Lung (tissue), 12 donors: ENCODE measurements around the gene PERCC1. TPM values are rescaled to one million over a fixed set of nuclear protein-coding genes. Genes with fewer than 3 reads are reported as not detected.

Source experiments
- ATAC-seq: fragments of 200-7000 bp; cut with Tn5 transposase; one replicate; pipeline ENCODE4 v1.9.1; 2020; ENCODE audit warnings: moderate number of reproducible peaks; ENCODE audit not compliant: insufficient read depth, low FRiP score
- DNase-seq, 3 donors: peaks; one replicate each; pipeline ENCODE4 v3.0.0-alpha.2; 2013 to 2017
- H3K27ac ChIP-seq, 2 donors: one replicate each; pipeline ENCODE4 v1.5.1; 2013; ENCODE audit warnings: mild to moderate bottlenecking in 2 of 2, moderate library complexity in 2 of 2, control low read depth in 1 of 2, inconsistent platforms in 1 of 2, low read depth in 1 of 2, low read length in 1 of 2
- H3K27me3 ChIP-seq, 3 donors: one replicate each; pipeline ENCODE4 v1.5.1; 2013; ENCODE audit warnings: low read length in 2 of 3; ENCODE audit not compliant: control insufficient read depth in 3 of 3, insufficient read depth in 3 of 3
- H3K36me3 ChIP-seq, 4 donors: one replicate each; pipeline ENCODE4 v1.5.1; 2013; ENCODE audit warnings: low read length in 4 of 4, mild to moderate bottlenecking in 1 of 4, moderate library complexity in 1 of 4; ENCODE audit not compliant: control insufficient read depth in 4 of 4, insufficient read depth in 4 of 4
- H3K4me1 ChIP-seq, 5 donors: one replicate each; pipeline ENCODE4 v1.5.1; 2013; ENCODE audit warnings: low read length in 5 of 5, mild to moderate bottlenecking in 2 of 5, moderate library complexity in 1 of 5; ENCODE audit not compliant: control insufficient read depth in 5 of 5, insufficient read depth in 5 of 5
- H3K4me3 ChIP-seq: one replicate; pipeline ENCODE4 v1.5.1; 2013; ENCODE audit warnings: mild to moderate bottlenecking, control low read depth, moderate library complexity
- H3K9ac ChIP-seq, 2 donors: one replicate each; pipeline ENCODE4 v1.5.1; 2013; ENCODE audit warnings: low read length in 2 of 2, control low read depth in 1 of 2; ENCODE audit not compliant: insufficient read depth in 1 of 2
- H3K9me3 ChIP-seq, 4 donors: one replicate each; pipeline ENCODE4 v1.5.1; 2013; ENCODE audit warnings: low read length in 3 of 4, mild to moderate bottlenecking in 1 of 4, moderate library complexity in 1 of 4; ENCODE audit not compliant: control insufficient read depth in 4 of 4, insufficient read depth in 3 of 4
- WGBS, 2 donors: extraction: QIAGEN DNeasy Blood & Tissue Kit; methylation state at CpG; one replicate each; pipeline ENCODE4 v1.1.7; 2013; 5-methylcytosine and 5-hydroxymethylcytosine counted together
- polyA plus RNA-seq, 2 donors: library from polyadenylated mRNA; stranded (reverse); fragments of 200-250 nt; gene quantifications; one replicate each; pipeline ENCODE4 v1.2.1, GENCODE V29; 2013
- total RNA-seq, 2 donors: library from RNA; depleted of rRNA in 1 of 2; stranded (reverse); fragments of >200 nt in 1 of 2; gene quantifications; one replicate each; pipeline ENCODE4 v1.2.1, GENCODE V29; 2014 to 2021
- TF ChIP-seq, protein P1 (sequence below): IDR thresholded peaks from 2 replicates; pipeline ENCODE4 v1.5.1; 2012; ENCODE audit warnings: mild to moderate bottlenecking; ENCODE audit errors: control extremely low read depth, extremely low read depth
- donor health status: control.
- donor health status: control.
- donor health status: Bipolar disorder and iron deficiency.
- donor health status: healthy.
- donor health status: DM: yes; HTN: yes; CAD: no.

Gene PERCC1
- total and polyA plus RNA-seq, 4 donors, result 0.12 to 0.57 (median 0.46) TPM; not detected in 1

DNA sequence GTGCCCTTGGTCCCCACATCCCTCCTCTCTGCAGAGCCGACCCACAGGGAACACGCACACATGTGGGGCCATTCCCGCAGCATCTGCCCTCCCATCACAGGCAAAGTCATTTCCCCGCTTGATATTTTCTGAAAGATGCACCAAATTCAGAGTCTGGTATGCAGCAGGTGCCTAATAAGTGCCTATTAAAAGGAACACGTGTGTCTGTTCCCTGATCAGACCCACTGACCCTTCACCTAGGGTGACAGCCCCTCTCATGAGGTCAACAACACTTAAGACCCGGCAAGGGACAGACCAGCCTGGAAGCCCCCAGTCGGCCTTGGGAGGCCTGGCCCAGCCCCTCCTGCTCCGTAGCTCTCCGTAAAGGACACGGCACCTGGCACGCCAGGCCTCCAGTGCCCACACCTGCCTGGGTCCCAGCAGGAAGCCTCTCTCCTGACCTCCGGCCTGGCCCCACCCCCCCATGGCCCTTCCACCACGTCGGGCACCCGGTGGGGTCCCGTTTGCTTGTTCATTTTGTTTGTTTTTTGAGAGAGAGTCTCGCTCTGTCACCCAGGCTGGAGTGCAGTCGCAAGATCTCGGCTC is 36.4 kb upstream of the PERCC1 start:
- no peak for ATAC-seq
- peaks cover 0 to 44% (median 21%) of the 10 kb centered on the region in 4 donors for H3K36me3 ChIP-seq

DNA sequence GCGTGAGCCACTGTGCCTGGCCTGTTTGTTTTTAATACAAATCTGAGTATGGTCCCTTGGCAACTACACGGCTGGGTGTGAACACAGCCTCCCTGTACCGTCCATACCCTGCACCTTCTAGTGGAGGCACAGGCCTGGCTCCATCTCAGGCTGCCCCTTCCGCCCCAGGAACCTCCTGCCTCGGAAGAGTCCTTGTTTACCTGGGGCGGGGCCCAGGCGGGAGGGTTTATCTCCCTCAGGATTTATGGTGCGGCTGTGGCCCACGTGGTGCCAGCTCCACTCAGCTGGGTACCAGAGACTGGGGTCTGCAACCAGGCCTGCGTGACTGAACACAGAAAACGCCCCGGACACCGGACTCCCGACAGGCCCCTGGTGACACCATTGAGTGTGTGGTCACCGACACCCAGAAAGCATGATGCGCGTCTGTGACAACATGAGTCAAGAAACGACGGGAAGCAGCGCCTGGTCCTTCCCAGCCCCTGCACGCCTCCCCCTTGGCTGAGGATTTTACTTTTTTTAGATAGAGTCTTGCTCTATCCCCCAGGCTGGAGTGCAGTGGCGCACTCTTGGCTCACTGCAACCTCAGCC is 35.3 kb upstream of the PERCC1 start:
- no peak for ATAC-seq
- Histone ChIP-seq H3K4me3 (no peak overlapping the region), H3K9me3 (no peaks in the 10 kb centered on the region), H3K36me3 (peaks cover 0 to 41% (median 21%) of the 10 kb centered on the region in 4 donors), H3K9ac (no peak overlapping the region), H3K27me3 (no peaks in the 10 kb centered on the region), H3K4me1 (no peaks in the 10 kb centered on the region), H3K27ac (no peak overlapping the region)
- TF ChIP-seq, protein P1, sequence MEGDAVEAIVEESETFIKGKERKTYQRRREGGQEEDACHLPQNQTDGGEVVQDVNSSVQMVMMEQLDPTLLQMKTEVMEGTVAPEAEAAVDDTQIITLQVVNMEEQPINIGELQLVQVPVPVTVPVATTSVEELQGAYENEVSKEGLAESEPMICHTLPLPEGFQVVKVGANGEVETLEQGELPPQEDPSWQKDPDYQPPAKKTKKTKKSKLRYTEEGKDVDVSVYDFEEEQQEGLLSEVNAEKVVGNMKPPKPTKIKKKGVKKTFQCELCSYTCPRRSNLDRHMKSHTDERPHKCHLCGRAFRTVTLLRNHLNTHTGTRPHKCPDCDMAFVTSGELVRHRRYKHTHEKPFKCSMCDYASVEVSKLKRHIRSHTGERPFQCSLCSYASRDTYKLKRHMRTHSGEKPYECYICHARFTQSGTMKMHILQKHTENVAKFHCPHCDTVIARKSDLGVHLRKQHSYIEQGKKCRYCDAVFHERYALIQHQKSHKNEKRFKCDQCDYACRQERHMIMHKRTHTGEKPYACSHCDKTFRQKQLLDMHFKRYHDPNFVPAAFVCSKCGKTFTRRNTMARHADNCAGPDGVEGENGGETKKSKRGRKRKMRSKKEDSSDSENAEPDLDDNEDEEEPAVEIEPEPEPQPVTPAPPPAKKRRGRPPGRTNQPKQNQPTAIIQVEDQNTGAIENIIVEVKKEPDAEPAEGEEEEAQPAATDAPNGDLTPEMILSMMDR, result no peak
- DNase-seq, result no peak
- 93 to 94% methylated on average over 22 of the region's 22 CpGs for WGBS, 2 donors

More for the DNA sequence above, 36.4 kb upstream of the PERCC1 start:
- no peak overlapping the region for H3K4me3 ChIP-seq
- H3K4me1 ChIP-seq, result no peaks in the 10 kb centered on the region
- H3K27me3 ChIP-seq, result no peaks in the 10 kb centered on the region
- no peak overlapping the region for H3K27ac ChIP-seq
- TF ChIP-seq, protein P1, result no peak
- no peaks in the 10 kb centered on the region for H3K9me3 ChIP-seq
- 92% methylated on average over 18 to 19 of the region's 19 CpGs for WGBS, 2 donors
- no peak for DNase-seq
- H3K9ac ChIP-seq, result no peak overlapping the region

DNA sequence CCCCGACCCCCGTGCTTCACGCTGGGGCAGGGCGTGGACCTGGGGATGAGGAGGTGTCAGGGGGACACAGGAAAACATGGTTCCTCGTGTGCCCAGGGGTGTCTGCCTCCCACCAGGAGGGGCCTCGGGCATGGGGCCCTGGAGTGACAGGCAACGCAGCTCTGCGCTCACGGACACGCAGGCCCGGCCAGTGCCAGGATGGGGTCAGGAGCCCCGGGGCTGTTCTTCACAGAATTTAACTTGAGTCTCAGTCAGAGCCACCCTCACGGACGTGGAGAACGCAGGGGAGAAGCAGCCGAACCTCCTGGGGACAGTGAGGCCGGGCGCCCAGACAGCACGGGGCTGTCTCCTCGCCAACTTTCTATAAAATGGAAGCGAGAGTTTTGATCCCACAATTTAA is 33.1 kb upstream of the PERCC1 start:
- no peak overlapping the region for H3K27ac ChIP-seq
- no peak for ATAC-seq
- DNase-seq, result no peak
- no peaks in the 10 kb centered on the region for H3K9me3 ChIP-seq
- WGBS, 2 donors, result 95 to 98% methylated on average over 18 to 21 of the region's 21 CpGs
- no peak overlapping the region for H3K4me3 ChIP-seq
- peaks cover 0 to 52% (median 20%) of the 10 kb centered on the region in 4 donors for H3K36me3 ChIP-seq
- no peaks in the 10 kb centered on the region for H3K4me1 ChIP-seq
- TF ChIP-seq, protein P1, result no peak
- H3K27me3 ChIP-seq, result no peaks in the 10 kb centered on the region
- no peak overlapping the region for H3K9ac ChIP-seq

DNA sequence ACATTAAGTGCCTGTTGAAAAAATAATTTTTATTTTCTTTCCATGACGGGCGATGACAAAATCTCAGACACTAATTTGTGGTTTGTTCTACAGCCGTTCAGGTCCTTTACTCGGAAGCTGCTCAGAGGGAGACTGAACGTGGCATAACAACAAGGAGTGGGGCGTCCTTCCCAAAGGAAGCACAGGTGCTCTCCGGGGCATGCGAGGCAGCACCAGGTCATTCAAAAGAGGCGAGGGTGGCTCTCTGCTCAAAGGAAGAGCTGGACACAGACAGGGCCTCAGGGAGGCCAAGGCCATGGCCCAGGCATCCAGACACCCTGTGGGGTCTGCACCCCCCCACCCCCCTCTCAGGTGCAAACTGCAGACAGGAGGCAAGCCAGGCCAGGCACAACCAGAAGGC is 32.5 kb upstream of the PERCC1 start:
- no peaks in the 10 kb centered on the region for H3K9me3 ChIP-seq
- H3K36me3 ChIP-seq, result peaks cover 0 to 54% (median 19%) of the 10 kb centered on the region in 4 donors
- H3K4me3 ChIP-seq, result no peak overlapping the region
- H3K27me3 ChIP-seq, result no peaks in the 10 kb centered on the region
- TF ChIP-seq, protein P1, result no peak
- H3K4me1 ChIP-seq, result no peaks in the 10 kb centered on the region
- ATAC-seq (no peak), DNase-seq (no peak)
- H3K27ac ChIP-seq, result no peak overlapping the region
- H3K9ac ChIP-seq, result no peak overlapping the region
- WGBS, 2 donors, result 96 to 98% methylated on average over 9 of the region's 9 CpGs
